GM18498 (cell line): ENCODE results near the gene SRBD1.
"Not testable (repeated sequence)": the region's sequence is repeated elsewhere in the genome, so short reads cannot be mapped to it uniquely, and the experiment has no call there.

ENCODE experiments used
- ATAC-seq: cut with Tn5 transposase; IDR thresholded peaks from one replicate; pipeline ENCODE4 v1.9.1; 2021; ENCODE audit warnings: mild to moderate bottlenecking, moderate library complexity; ENCODE audit not compliant: unreplicated experiment

SRBD1 gene

GRCh38 chr2:45436456-45436855 lies 174.6 kb downstream of the SRBD1 start:
- ATAC-seq, result no peak

DNA sequence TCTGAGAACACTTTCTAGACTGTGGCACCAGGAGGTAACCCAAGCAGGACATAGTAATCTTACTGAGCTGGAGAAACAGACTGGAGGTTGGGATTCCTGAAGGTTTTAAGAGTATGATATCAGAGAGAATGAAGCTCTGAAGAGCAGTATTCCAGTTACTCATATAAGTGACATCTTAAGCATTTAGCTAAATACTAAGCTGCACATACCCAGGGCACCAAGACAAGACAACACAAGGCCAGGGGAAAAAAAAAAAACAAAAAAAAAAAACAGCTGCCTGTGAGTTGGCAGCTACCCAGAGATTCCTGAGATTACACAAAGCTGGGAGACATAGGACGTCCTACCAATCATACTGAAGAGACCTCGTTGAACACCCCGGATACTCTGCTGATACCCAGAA lies 175.8 kb downstream of the SRBD1 start:
- no peak for ATAC-seq

- no peak for ATAC-seq
These were observed 177.7 kb downstream of the SRBD1 start for GRCh38 chr2:45433363-45433762.

- no peak for ATAC-seq
These were observed 178.7 kb downstream of the SRBD1 start for GRCh38 chr2:45432406-45432805.

DNA sequence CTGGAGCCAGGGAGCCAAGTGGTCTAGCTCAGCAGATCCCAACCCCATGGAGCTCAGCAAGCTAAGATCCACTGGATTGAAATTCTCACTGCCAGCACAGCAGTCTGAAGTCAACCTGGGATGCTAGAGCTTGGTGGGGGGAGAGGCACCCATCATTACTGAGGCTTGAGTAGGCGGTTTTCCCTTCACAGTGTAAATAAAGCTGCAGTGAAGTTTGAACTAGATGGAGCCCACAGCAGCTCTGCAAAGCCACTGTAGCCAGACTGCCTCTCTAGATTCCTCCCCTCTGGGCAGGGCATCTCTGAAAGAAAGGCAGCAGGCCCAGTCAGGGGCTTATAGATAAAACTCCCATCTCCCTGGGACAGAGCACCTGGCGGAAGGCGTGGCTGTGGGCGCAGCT lies 185.0 kb downstream of the SRBD1 start:
- not testable (repeated sequence) for ATAC-seq

DNA sequence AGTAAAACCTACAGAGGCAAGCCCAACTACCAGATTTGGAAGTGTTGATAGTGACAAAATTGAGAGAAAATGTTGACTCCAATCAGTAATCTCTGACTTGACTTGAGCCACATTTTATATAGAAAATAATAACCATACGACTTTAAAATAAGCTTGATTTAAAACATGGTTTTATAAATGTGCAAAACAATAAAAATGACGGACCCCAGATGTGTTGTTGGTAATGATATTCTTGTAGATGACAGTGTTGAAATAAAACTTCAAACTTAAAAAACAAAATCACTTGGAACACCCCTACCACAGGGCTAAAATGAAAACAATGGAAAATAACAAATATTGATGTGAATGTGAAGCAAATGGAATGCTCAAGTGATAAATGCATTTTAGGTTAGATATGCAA lies 188.1 kb downstream of the SRBD1 start:
- ATAC-seq, result no peak

- no peak for ATAC-seq
These were observed 192.5 kb downstream of the SRBD1 start for GRCh38 chr2:45418532-45418931.

- ATAC-seq, result no peak
These were observed 195.4 kb downstream of the SRBD1 start for GRCh38 chr2:45415534-45416123.

DNA sequence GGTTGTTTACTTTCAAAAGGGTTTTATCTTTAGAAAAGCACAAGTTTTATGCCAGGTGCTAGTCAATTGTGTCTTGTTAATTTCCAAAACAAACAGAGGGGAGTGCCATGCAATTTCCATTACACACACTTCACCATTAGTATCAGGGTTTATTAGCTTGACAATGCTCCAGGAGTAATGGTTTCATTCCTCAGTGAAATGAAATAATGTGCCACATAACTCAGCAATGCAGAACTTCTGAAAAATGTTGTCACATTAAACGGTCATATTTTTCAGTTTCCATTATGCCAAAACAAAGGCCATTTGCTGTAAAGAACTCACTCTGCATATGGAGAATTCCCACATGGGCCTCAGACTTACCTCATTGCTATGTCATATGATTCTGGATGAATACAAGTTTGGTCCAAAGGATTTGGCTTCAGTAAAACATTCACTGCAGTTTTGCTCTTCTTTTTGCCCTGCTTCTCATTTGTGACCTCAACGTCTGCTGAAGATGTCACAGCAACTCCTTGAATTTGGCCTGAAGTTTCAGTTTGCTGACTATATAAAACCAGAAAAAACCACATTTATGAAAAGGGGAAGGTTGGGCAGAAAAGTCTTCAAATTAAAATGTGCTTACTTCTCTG lies 198.2 kb downstream of the SRBD1 start:
- no peak for ATAC-seq

GRCh38 chr2:45409677-45410076 lies 201.4 kb downstream of the SRBD1 start:
- no peak for ATAC-seq

DNA sequence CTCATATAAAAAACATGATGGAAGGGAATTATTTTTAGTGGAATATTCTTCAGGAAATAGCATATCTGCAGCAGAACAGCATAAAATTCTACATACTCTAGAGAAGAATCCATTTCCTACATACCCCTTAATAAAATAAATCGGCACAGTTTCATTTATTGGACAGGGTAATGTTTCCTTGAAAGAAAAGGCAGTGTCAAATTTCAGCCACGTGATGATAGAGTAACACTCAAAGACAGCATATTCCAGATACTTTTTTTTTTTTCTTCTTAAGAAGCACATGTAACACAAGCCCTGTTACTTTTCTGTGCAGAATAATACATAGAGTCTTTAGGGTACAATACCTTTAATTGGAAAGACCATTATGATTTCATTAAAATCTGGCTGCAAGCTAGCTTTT lies 204.4 kb downstream of the SRBD1 start:
- ATAC-seq, result no peak

- ATAC-seq, result no peak
These were observed 206.2 kb downstream of the SRBD1 start for GRCh38 chr2:45404807-45405297.

GRCh38 chr2:45403036-45403435 lies 208.0 kb downstream of the SRBD1 start:
- no peak for ATAC-seq

DNA sequence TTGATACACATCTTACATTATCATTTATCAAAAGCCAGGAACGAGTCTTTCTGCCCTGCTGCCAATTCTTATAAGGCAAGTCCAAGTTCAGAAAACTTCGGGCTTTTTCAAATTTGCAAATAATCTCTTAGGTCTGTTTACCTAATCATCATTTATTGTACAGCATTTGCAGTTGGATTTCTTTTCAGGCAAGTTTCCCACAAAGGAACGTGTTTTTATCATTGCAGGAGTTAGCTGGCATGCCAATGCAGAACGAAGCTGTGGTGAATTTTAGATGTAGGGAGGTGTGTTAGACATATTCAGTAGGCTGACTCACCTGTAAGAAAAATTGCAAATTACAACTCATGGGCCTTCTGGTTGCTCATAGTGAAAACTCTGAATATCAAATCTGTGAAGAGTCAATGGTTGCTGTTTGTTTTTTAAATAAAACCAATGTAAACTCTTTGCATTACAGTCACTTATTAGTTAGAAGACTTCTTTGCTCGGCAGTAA lies 209.6 kb downstream of the SRBD1 start:
- ATAC-seq, result no peak

DNA sequence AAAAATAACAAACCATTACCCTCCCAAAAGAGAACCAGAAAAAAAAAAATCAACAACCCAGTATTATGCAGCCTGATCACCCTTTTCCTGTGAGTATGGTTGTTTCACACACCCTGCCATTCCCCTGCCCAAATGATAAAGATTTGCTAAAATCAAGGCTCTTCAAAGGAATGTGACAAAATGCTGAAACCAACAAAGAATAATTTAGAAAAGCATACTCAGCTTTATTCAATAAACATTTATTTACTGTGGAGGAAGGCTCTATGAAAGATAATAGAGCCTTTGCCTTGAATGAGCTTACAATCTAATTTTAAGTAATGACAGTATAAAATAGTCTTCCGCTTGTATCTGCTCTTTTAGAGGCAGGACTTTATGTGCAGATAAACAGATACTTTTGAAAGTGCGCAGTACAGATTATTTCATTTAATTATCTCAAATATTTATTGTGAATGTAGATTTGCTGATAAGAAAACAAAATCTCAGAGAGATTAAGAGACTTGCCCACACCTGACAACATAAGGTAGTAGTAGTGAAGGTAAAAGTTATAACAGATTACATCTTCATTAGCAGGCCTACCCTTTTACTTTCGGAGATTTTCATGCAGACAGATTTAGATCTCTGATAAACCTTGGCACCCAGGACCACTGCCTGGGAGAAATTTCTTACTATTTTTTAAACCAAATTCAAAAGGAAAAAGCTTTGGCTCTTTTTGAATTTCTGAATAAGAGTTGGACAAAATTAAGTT lies 211.9 kb downstream of the SRBD1 start:
- no peak for ATAC-seq

DNA sequence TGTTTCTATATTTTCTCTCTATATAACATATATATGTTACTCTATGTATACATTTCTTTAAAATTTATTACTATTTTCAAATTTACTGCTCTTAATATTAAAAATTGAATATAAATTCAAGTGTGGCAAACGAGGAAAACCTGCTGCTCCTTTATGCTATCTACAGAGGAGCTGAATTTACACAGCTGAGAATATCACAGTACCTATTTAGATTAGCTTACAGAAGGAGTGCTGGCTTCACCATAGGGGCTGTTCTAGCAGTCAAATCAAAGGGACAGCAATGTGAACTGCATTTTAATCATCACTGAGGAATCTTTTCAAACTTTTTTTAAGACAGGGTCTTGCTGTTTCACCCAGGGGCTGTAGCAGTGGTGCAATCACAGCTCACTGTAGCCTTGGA lies 213.8 kb downstream of the SRBD1 start:
- no peak for ATAC-seq

DNA sequence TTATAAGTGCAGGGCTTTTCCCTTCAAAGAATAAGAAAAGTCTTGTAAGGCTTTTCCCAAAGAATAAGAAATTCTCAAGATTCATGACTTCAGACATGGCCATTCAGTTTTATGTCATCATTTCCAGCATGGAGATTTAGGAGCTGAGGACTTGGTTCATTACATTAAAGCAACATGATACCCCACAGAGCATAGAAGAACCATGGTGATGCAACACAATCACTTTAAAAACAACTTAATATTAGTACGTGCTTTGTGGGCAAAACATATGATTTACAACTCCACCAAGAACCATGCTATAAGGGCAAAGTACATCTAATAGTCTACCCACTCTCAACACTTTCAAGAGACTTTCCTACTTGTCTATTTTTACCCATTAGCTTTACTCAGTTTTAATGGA lies 214.4 kb downstream of the SRBD1 start:
- ATAC-seq, result no peak

GRCh38 chr2:45394842-45395241 lies 216.2 kb downstream of the SRBD1 start:
- ATAC-seq, result no peak

GRCh38 chr2:45394216-45394615 lies 216.9 kb downstream of the SRBD1 start:
- no peak for ATAC-seq

GRCh38 chr2:45391866-45392265 lies 219.2 kb downstream of the SRBD1 start:
- ATAC-seq, result no peak

- no peak for ATAC-seq
These were observed 220.2 kb downstream of the SRBD1 start for GRCh38 chr2:45390861-45391260.

DNA sequence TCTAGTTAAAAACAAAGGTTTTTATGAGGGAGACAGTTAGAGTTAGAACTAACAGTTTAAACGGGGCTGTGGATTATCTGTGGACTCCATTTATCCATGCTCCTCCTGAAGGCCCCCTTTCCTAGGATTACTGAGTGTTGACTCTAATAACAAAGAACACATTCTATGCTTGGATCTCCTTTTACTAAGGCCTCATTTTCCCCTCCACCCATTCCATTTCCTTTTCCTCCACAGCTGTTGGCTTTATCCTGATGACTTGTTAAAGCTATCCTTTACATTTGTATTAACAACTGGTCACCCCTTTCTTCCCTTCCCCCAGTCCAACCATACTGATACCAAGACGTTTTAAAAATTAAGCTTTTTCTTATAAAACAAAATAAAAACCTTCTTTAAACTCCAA lies 220.6 kb downstream of the SRBD1 start:
- no peak for ATAC-seq
